HEK293T (cell line): Measurements from ENCODE around the gene EGFR.

Experiments used
- ELF4 ChIP-seq: fragments of 450-650 bp; IDR thresholded peaks from 2 replicates; pipeline ENCODE4 v1.6.1; 2017; ENCODE audit warnings: antibody characterized with exemption
- FOXA1 ChIP-seq: fragments of 450-650 bp; IDR thresholded peaks from 2 replicates; pipeline ENCODE4 v1.6.1; 2016; ENCODE audit warnings: mild to moderate bottlenecking
- FOXK2 ChIP-seq: fragments of 450-650 bp; IDR thresholded peaks from 2 replicates; pipeline ENCODE4 v1.6.1; 2016; ENCODE audit warnings: mild to moderate bottlenecking
- PKNOX1 ChIP-seq: fragments of 450-650 bp; IDR thresholded peaks from 2 replicates; pipeline ENCODE4 v1.6.1; 2016
- SUZ12 ChIP-seq: fragments of 450-650 bp; IDR thresholded peaks from 2 replicates; pipeline ENCODE4 v1.6.1; 2016; ENCODE audit warnings: mild to moderate bottlenecking

DNA sequence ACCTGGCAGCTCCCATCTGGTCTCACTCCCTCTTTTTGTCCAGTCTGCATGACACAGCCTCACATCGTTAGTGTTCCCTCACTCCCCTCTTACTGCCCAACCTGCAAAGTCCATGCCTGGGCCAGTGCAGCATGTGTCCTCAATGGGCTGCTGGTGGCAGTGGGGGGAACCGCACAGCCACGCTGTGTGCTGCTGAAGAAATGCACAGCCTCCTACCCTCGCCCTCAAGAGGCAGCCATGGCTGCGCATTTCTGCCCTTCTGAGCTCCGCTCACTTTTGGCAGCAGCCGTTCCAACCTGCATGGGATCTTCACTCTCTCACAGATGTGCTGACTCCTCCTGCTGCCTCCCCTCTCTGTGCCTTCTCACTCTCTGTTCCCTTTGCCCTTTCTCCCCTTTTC is 103.4 kb downstream of the EGFR start:
- TF ChIP-seq ELF4: no peak
- TF ChIP-seq FOXK2: no peak
- TF ChIP-seq PKNOX1: no peak
- TF ChIP-seq FOXA1: no peak
- no peak for TF ChIP-seq SUZ12
